Panc1 (cell line): ENCODE measurements around the gene RABL6.

Source experiments
- CTCF ChIP-seq: fragments of 450-650 bp; IDR thresholded peaks from 2 replicates; pipeline ENCODE4 v1.5.1; 2017; ENCODE audit warnings: mild to moderate bottlenecking
- POLR2AphosphoS5 ChIP-seq: IDR thresholded peaks from 2 replicates; pipeline ENCODE4 v1.6.1; 2012; ENCODE audit warnings: mild to moderate bottlenecking, low read depth, low read length, moderate library complexity
- REST ChIP-seq, 2 experiments: IDR thresholded peaks; 2 replicates each; pipeline ENCODE4 v1.6.1; 2011 to 2012; ENCODE audit warnings: low read depth in 2 of 2, control low read depth in 1 of 2, low read length in 1 of 2, mild to moderate bottlenecking in 1 of 2, moderate library complexity in 1 of 2; ENCODE audit not compliant: insufficient read depth in 1 of 2

GRCh38 chr9:136881691-136882108 is 74.0 kb downstream of the RABL6 start:
- TF ChIP-seq CTCF = no peak
- no peak for TF ChIP-seq POLR2AphosphoS5
- TF ChIP-seq REST (IDR thresholded peaks at IDR 0.05; ENCODE audit: insufficient read depth in 1 of 2, low read depth in 2 of 2, low read length in 1 of 2) = no peak
